Esophagus muscularis mucosa (tissue), 3 donors: ENCODE results near the gene AUH.

Experiments
- CTCF ChIP-seq, 3 experiments: fragments of 200-600 bp in 2 of 3; fragments of 450-650 bp in 1 of 3; sonication (generic) in 2 of 3; IDR thresholded peaks; one replicate each; pipeline ENCODE4 v1.5.1; 2017 to 2019; ENCODE audit warnings: antibody characterized with exemption in 3 of 3, mild to moderate bottlenecking in 2 of 3, moderate library complexity in 1 of 3
- POLR2AphosphoS5 ChIP-seq, 2 donors: sonication (generic); formaldehyde crosslinking; IDR thresholded peaks; one replicate each; pipeline ENCODE4 v1.6.1; 2017; ENCODE audit warnings: antibody characterized with exemption in 2 of 2

GRCh38 chr9:91217388-91217787 is 144.3 kb downstream of the AUH start:
- TF ChIP-seq CTCF (IDR thresholded peaks at IDR 0.05) (no peak), POLR2AphosphoS5 (IDR thresholded peaks at IDR 0.05) (no peak)
